Muscle layer of duodenum (tissue), 2 donors: ENCODE data around the gene WDR7.

Experiments used
- H3K27ac ChIP-seq: one replicate; pipeline ENCODE4 v1.7.0; 2013; ENCODE audit warnings: mild to moderate bottlenecking, low read length
- H3K27me3 ChIP-seq: one replicate; pipeline ENCODE4 v1.7.0; 2013; ENCODE audit warnings: low read depth, mild to moderate bottlenecking, control low read depth, low read length
- H3K36me3 ChIP-seq, 2 donors: one replicate each; pipeline ENCODE4 v1.7.0; 2013; ENCODE audit warnings: low read length in 2 of 2, control low read depth in 1 of 2, mild to moderate bottlenecking in 1 of 2; ENCODE audit not compliant: insufficient read depth in 2 of 2, control insufficient read depth in 1 of 2
- H3K4me1 ChIP-seq, 2 donors: one replicate each; pipeline ENCODE4 v1.7.0; 2013; ENCODE audit warnings: low read length in 2 of 2, mild to moderate bottlenecking in 2 of 2, control low read depth in 1 of 2, moderate library complexity in 1 of 2; ENCODE audit not compliant: insufficient read depth in 2 of 2, control insufficient read depth in 1 of 2
- H3K4me3 ChIP-seq, 2 donors: one replicate each; pipeline ENCODE4 v1.7.0; 2013; ENCODE audit warnings: low read length in 2 of 2, low read depth in 1 of 2, mild to moderate bottlenecking in 1 of 2
- H3K9me3 ChIP-seq, 2 donors: one replicate each; pipeline ENCODE4 v1.7.0; 2013; ENCODE audit warnings: low read length in 2 of 2, control low read depth in 1 of 2, mild to moderate bottlenecking in 1 of 2; ENCODE audit not compliant: control insufficient read depth in 1 of 2
- donor health status: healthy.

The WDR7 gene

GRCh38 chr18:57002627-57003026, 351.5 kb downstream of the WDR7 start:
- H3K27me3 ChIP-seq = no peaks in the 10 kb centered on the region
- H3K9me3 ChIP-seq = no peaks in the 10 kb centered on the region
- H3K36me3 ChIP-seq = no peaks in the 10 kb centered on the region
- H3K4me1 ChIP-seq = peaks cover 0 to 9% of the 10 kb centered on the region in 2 donors
- H3K27ac ChIP-seq = no peak overlapping the region
- H3K4me3 ChIP-seq = no peak overlapping the region

GRCh38 chr18:57003342-57003741, 352.2 kb downstream of the WDR7 start:
- Histone ChIP-seq H3K36me3 (no peaks in the 10 kb centered on the region), H3K4me1 (peaks cover 0 to 9% of the 10 kb centered on the region in 2 donors), H3K4me3 (no peak overlapping the region), H3K9me3 (no peaks in the 10 kb centered on the region), H3K27ac (no peak overlapping the region), H3K27me3 (no peaks in the 10 kb centered on the region)

DNA sequence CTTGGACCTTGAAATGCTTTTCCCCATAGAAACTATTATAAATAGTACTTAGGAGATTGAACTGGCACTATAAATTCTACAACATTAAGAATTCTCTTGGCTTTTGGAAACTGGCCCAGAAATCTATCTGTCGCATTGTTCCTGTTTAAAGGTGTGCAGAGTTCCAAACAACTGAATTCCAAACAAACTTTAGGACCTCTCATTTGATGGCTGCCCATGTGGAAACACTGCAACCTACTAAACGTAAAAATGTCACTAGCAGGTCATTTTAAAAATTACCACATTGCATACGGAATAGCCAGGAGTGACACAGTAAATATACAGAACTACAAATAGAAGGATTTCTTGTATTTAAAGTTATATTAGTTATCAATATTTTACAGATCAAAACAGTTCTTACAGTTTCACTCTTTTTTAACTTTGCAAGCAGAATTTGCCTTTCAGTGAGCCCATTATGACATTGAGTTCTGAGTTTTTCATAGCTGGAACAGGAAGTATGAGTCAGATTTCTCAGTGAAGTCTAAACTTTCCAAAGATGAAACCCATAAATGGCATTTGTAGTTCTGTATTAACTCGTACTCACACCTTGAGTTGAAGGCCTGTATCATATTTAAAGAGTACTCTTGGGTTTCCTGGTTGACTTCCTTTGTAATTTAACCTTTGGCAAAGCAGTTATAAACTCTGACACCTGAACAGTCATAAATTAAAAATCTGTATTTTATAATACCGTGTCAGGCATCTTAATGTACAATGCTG, 353.4 kb downstream of the WDR7 start:
- Histone ChIP-seq H3K27ac (peak overlapping the region; percentile 62), H3K9me3 (no peaks in the 10 kb centered on the region), H3K36me3 (no peaks in the 10 kb centered on the region), H3K4me1 (peaks cover 0 to 9% of the 10 kb centered on the region in 2 donors), H3K4me3 (no peak overlapping the region), H3K27me3 (no peaks in the 10 kb centered on the region)

DNA sequence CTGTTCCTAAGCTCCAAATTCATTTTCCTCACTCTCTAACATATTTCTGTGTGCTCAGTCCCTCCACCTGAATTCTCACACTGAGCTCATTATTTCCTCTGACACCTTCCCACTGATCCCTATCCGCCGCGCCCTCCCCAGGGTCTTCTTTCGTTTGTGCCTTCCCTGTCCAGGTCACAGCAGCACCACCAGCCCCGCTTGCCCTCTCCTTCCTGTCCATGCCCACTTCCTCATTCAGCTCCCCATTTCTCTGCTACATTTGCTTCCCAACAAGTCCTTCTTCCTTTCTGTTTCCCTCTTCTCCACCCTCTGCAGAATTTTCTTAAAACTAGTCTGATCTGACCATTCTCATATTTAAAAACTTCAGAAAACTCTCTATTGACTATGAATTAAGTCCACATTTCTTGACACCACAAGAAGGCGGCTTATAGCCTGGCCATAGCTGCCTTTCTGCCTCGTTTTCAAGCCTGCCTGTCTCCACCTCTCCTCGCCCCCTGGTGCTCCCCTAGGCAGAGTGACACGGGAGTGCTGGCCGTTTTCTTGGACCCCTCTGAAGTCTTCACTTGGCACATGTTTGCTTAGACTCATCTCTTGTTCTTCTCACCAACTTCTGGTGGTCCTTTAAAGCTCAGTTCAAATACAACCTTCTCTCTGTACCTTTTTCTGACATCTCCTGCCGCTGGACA, 357.0 kb downstream of the WDR7 start:
- Histone ChIP-seq H3K36me3 (no peaks in the 10 kb centered on the region), H3K9me3 (no peaks in the 10 kb centered on the region), H3K27ac (no peak overlapping the region), H3K27me3 (no peaks in the 10 kb centered on the region), H3K4me1 (peaks cover 0 to 9% of the 10 kb centered on the region in 2 donors), H3K4me3 (no peak overlapping the region)

DNA sequence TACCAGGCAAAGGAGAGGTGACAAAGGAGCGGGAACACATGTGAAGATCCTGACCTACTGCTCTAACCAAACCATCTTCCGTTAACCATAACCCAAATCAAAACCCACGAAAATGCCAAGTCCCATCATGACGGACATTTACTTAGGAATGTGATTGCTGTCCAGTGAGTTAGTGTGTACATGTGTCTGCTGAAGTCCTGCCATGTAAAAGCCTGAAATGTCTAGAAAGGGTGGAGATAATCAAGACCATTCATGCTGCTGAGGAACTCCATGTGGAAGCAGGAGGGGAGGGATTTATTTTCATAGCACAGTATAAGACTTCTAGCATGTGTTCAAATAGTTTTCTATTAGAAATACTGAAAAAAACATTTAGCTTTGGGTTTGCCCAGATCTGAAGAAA, 358.7 kb downstream of the WDR7 start:
- no peaks in the 10 kb centered on the region for H3K9me3 ChIP-seq
- no peaks in the 10 kb centered on the region for H3K27me3 ChIP-seq
- H3K4me1 ChIP-seq = no peaks in the 10 kb centered on the region
- H3K36me3 ChIP-seq = no peaks in the 10 kb centered on the region
- no peak overlapping the region for H3K27ac ChIP-seq
- no peak overlapping the region for H3K4me3 ChIP-seq

- no peaks in the 10 kb centered on the region for H3K9me3 ChIP-seq
- H3K4me1 ChIP-seq = peaks cover 0 to 6% of the 10 kb centered on the region in 2 donors
- no peaks in the 10 kb centered on the region for H3K27me3 ChIP-seq
- H3K36me3 ChIP-seq = no peaks in the 10 kb centered on the region
- no peak overlapping the region for H3K4me3 ChIP-seq
- no peak overlapping the region for H3K27ac ChIP-seq
Observed at GRCh38 chr18:57014772-57015413, 363.7 kb downstream of the WDR7 start.

DNA sequence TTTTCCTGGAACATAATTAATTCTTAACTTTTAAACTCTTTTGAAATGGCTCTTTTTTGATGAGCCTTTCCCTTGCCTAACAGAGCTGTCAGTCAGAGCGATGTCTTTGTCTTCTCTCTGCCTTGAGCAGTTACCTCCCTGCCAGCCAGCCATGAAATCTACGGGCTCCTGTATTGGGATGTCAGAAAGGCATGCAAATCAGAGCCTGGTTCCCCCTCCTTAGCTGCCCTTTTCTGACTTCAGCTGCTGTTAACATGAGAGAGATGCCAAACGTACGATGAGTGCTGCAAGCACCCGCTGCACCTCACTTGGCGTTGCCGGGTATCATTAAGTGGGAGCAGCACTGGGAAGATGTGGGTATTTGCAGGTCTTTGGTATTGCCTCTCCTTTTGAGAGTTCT, 364.3 kb downstream of the WDR7 start:
- no peaks in the 10 kb centered on the region for H3K9me3 ChIP-seq
- peaks cover 0 to 6% of the 10 kb centered on the region in 2 donors for H3K4me1 ChIP-seq

DNA sequence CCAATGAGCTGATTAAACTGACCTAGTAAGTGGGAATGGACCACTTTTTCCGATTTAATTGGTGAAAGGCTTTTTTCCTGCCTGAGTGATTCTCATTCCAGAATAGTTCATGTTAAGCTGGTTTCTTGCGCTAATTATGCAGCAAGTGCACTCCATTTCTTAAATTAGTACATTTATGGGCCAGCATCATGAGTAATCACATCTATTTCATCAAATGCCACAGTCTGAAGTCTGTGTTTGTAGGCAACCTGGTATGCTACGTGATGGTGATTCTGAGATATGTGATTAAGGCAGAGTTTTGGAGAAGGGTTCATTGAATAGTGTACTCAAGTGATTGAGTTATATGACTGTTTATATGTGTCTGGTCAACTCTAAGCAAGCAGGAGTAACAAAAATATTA, 367.7 kb downstream of the WDR7 start:
- H3K36me3 ChIP-seq = peaks cover 8% of the 10 kb centered on the region in 2 donors
- H3K4me3 ChIP-seq = no peak overlapping the region
- H3K27ac ChIP-seq = no peak overlapping the region
- H3K27me3 ChIP-seq = no peaks in the 10 kb centered on the region
- H3K9me3 ChIP-seq = no peaks in the 10 kb centered on the region
- peaks cover 0 to 6% of the 10 kb centered on the region in 2 donors for H3K4me1 ChIP-seq

More for the DNA sequence above, 364.3 kb downstream of the WDR7 start:
- H3K27ac ChIP-seq = no peak overlapping the region
- H3K4me3 ChIP-seq = no peak overlapping the region
- no peaks in the 10 kb centered on the region for H3K27me3 ChIP-seq
- H3K36me3 ChIP-seq = peaks cover 0 to under 1% of the 10 kb centered on the region in 2 donors

DNA sequence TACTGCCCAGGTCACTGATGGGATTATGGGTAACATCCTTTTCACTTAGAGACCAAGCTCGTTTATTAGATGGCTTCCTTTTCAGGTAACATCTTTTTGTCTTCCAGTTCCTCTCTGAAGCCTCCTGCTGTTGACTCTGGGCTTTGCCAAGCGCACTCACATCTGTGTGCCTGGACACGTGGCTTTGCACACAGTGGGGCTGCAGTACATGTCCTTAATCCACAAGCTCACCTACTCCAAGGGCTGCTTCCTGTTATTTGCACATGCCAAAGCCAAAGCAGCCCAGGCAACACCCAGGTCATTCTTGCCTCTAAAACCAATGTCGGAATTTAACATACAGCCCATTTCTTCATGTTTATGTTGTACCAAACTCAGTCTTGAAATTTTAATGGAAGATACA, 371.6 kb downstream of the WDR7 start:
- no peaks in the 10 kb centered on the region for H3K4me1 ChIP-seq
- H3K36me3 ChIP-seq = peaks cover 15 to 21% of the 10 kb centered on the region in 2 donors
- H3K27me3 ChIP-seq = no peaks in the 10 kb centered on the region

GRCh38 chr18:57023275-57023882, 372.2 kb downstream of the WDR7 start:
- no peaks in the 10 kb centered on the region for H3K4me1 ChIP-seq
- peaks cover 16 to 25% of the 10 kb centered on the region in 2 donors for H3K36me3 ChIP-seq
- no peak overlapping the region for H3K27ac ChIP-seq
- no peaks in the 10 kb centered on the region for H3K27me3 ChIP-seq
- H3K9me3 ChIP-seq = no peaks in the 10 kb centered on the region
- H3K4me3 ChIP-seq = no peak overlapping the region

More for the DNA sequence above, 371.6 kb downstream of the WDR7 start:
- Histone ChIP-seq H3K4me3 (no peak overlapping the region), H3K9me3 (no peaks in the 10 kb centered on the region), H3K27ac (no peak overlapping the region)

GRCh38 chr18:57025540-57025939, 374.4 kb downstream of the WDR7 start:
- Histone ChIP-seq H3K4me3 (no peak overlapping the region), H3K27ac (no peak overlapping the region), H3K36me3 (peaks cover 22 to 39% of the 10 kb centered on the region in 2 donors), H3K27me3 (no peaks in the 10 kb centered on the region), H3K9me3 (no peaks in the 10 kb centered on the region), H3K4me1 (no peaks in the 10 kb centered on the region)
